ENCODE measurements around the gene FAM163A.

DNA sequence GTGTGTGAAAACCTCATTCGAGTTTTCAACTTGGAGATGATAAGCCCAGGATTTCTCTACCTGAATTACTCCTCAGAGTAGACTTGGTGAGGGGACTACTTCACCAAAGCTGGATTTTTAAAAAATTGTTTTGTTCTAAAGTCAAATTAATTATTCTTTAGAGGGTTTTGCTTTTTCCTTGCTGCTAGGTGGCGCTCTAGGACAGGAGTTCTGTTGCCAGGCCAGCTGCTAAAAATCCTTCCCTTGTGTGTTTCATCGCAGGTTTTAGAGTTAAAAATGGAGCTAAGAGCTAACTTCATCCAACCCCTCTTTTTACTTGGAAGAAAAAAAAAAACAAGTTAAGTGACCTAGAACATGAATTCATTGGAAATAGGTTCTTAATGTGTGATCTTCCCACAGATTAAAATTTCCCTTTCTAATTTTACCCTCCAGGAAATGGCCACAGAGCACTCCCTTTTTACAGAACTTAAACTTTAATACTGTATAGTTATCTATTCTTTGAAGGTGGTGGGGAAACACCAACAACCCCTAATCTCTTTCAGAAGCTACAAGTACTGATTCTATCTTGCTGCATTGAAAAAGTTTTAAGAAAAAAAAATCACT lies 36.7 kb upstream of the FAM163A start:
- TF ChIP-seq, protein P1, sequence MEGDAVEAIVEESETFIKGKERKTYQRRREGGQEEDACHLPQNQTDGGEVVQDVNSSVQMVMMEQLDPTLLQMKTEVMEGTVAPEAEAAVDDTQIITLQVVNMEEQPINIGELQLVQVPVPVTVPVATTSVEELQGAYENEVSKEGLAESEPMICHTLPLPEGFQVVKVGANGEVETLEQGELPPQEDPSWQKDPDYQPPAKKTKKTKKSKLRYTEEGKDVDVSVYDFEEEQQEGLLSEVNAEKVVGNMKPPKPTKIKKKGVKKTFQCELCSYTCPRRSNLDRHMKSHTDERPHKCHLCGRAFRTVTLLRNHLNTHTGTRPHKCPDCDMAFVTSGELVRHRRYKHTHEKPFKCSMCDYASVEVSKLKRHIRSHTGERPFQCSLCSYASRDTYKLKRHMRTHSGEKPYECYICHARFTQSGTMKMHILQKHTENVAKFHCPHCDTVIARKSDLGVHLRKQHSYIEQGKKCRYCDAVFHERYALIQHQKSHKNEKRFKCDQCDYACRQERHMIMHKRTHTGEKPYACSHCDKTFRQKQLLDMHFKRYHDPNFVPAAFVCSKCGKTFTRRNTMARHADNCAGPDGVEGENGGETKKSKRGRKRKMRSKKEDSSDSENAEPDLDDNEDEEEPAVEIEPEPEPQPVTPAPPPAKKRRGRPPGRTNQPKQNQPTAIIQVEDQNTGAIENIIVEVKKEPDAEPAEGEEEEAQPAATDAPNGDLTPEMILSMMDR (IDR thresholded peaks at IDR 0.05; ENCODE audit: low read depth, low read length, poor library complexity, severe bottlenecking) = peak; percentile 82
- TF ChIP-seq EZH2phosphoT487 (IDR thresholded peaks at IDR 0.05; ENCODE audit: borderline replicate concordance, low read length) = no peak

All from DOHH2 (cell line).